Breast epithelium (tissue), 4 donors: ENCODE measurements around the gene NFIC. TPM values are rescaled to one million over a fixed set of nuclear protein-coding genes. Genes with fewer than 3 reads are reported as not detected.
"Not testable (repeated sequence)": the region's sequence is repeated elsewhere in the genome, so short reads cannot be mapped to it uniquely, and the experiment has no call there.

Experiments
- DNase-seq, 2 donors: peaks; one replicate each; pipeline ENCODE4 v3.0.0-alpha.2; 2019; ENCODE audit warnings: low spot score in 2 of 2
- H3K27ac ChIP-seq, 2 donors: fragments of 200-600 bp; sonication (generic) in 1 of 2; one replicate each; pipeline ENCODE4 v1.5.1; 2016 to 2019; ENCODE audit warnings: mild to moderate bottlenecking in 1 of 2
- H3K27me3 ChIP-seq, 2 donors: fragments of 200-600 bp; sonication (generic) in 1 of 2; one replicate each; pipeline versions ENCODE4 v1.5.1 to v1.6.0; 2017 to 2019; ENCODE audit warnings: control low read depth in 1 of 2, mild to moderate bottlenecking in 1 of 2
- H3K36me3 ChIP-seq: fragments of 200-600 bp; one replicate; pipeline ENCODE4 v1.5.1; 2019
- H3K4me1 ChIP-seq, 2 donors: fragments of 200-600 bp; sonication (generic); one replicate each; pipeline ENCODE4 v1.5.1; 2016 to 2019; ENCODE audit warnings: control low read depth in 1 of 2
- H3K4me3 ChIP-seq, 3 donors: fragments of 200-600 bp; sonication (generic); 1 replicate in 2 of 3; 2 replicates in 1 of 3; pipeline ENCODE4 v1.5.1; 2016 to 2019; ENCODE audit warnings: mild to moderate bottlenecking in 3 of 3, moderate library complexity in 2 of 3
- H3K9me3 ChIP-seq, 2 donors: fragments of 200-600 bp; sonication (generic) in 1 of 2; one replicate each; pipeline ENCODE4 v1.5.1; 2016 to 2019; ENCODE audit warnings: control low read depth in 1 of 2
- CTCF ChIP-seq, 3 donors: fragments of 450-650 bp; IDR thresholded peaks; one replicate each; pipeline ENCODE4 v1.5.1; 2016 to 2017; ENCODE audit warnings: antibody characterized with exemption in 3 of 3, mild to moderate bottlenecking in 3 of 3, moderate library complexity in 3 of 3
- POLR2A ChIP-seq: fragments of 450-650 bp; IDR thresholded peaks from one replicate; pipeline ENCODE4 v1.6.1; 2016; ENCODE audit warnings: antibody characterized with exemption, mild to moderate bottlenecking, moderate library complexity
- POLR2AphosphoS5 ChIP-seq, 3 donors: sonication (generic); formaldehyde crosslinking; IDR thresholded peaks; one replicate each; pipeline ENCODE4 v1.6.1; 2017; ENCODE audit warnings: antibody characterized with exemption in 3 of 3
- intact Hi-C: fragments of 100-400 bp; cut with DNase I; formaldehyde crosslinking; loops from one replicate; pipeline ENCODE4 v1.15.1; 2023; ENCODE audit warnings: low total_unique reads
- total RNA-seq, 3 donors: library from RNA; depleted of rRNA; stranded (reverse); fragments of >200 nt; gene quantifications; one replicate each; pipeline ENCODE4 v1.1.0, GENCODE V29; 2016

The NFIC gene
- total RNA-seq, 3 donors from 2014 or later: 48.9 to 97.8 (median 73.1) TPM

- Histone ChIP-seq H3K27me3 (no peaks in the 10 kb centered on the region), H3K4me3 (peak overlapping the region in 2 of 3 donors; percentile 3 to 43), H3K36me3 (no peaks in the 10 kb centered on the region), H3K9me3 (no peaks in the 10 kb centered on the region), H3K27ac (peak overlapping the region; percentile 89 to 92), H3K4me1 (peaks cover 27 to 58% of the 10 kb centered on the region in 2 donors)
- peak; percentile 86 to 93 for DNase-seq
- intact Hi-C loops: no loop called here
- TF ChIP-seq POLR2AphosphoS5 (IDR thresholded peaks at IDR 0.05): peak in 2 of 3 donors; percentile 68 to 79
- TF ChIP-seq POLR2A: no peak
- peak in 2 of 3 donors; percentile 21 to 23 for TF ChIP-seq CTCF (IDR thresholded peaks at IDR 0.05)
These were observed 21.5 kb downstream of the NFIC start for GRCh38 chr19:3387645-3388589.

- no peaks in the 10 kb centered on the region for H3K36me3 ChIP-seq
- peak overlapping the region; percentile 89 to 92 for H3K27ac ChIP-seq
- H3K9me3 ChIP-seq: no peaks in the 10 kb centered on the region
- peak overlapping the region in 1 of 3 donors; percentile 9 for H3K4me3 ChIP-seq
- no peak for DNase-seq
- no peak for TF ChIP-seq POLR2AphosphoS5 (IDR thresholded peaks at IDR 0.05)
- TF ChIP-seq CTCF (IDR thresholded peaks at IDR 0.05): no peak
- TF ChIP-seq POLR2A: no peak
- no peaks in the 10 kb centered on the region for H3K27me3 ChIP-seq
- intact Hi-C loops: no loop called here
- H3K4me1 ChIP-seq: peaks cover 21 to 46% of the 10 kb centered on the region in 2 donors
These were observed 23.0 kb downstream of the NFIC start for GRCh38 chr19:3389446-3389778.

- DNase-seq: peak in 1 of 2 donors; percentile 64
- Histone ChIP-seq H3K27me3 (no peaks in the 10 kb centered on the region), H3K36me3 (no peaks in the 10 kb centered on the region), H3K9me3 (no peaks in the 10 kb centered on the region), H3K4me1 (peaks cover 16 to 41% of the 10 kb centered on the region in 2 donors), H3K4me3 (peak overlapping the region in 2 of 3 donors; percentile 12 to 30), H3K27ac (peak overlapping the region; percentile 89 to 92)
- peak in 1 of 3 donors; percentile 37 for TF ChIP-seq POLR2AphosphoS5 (IDR thresholded peaks at IDR 0.05)
- TF ChIP-seq CTCF (IDR thresholded peaks at IDR 0.05): no peak
- intact Hi-C loops: no loop called here
These were observed 23.5 kb downstream of the NFIC start for GRCh38 chr19:3389876-3390371.

GRCh38 chr19:3391911-3392310, 25.5 kb downstream of the NFIC start:
- H3K4me3 ChIP-seq, H3K27ac ChIP-seq, intact Hi-C loops, H3K36me3 ChIP-seq, DNase-seq, H3K9me3 ChIP-seq, H3K27me3 ChIP-seq: not testable (repeated sequence)
- peaks cover 7 to 29% of the 10 kb centered on the region in 2 donors for H3K4me1 ChIP-seq

GRCh38 chr19:3392480-3392879, 26.1 kb downstream of the NFIC start:
- DNase-seq: no peak
- Histone ChIP-seq H3K9me3 (no peaks in the 10 kb centered on the region), H3K27me3 (no peaks in the 10 kb centered on the region), H3K36me3 (no peaks in the 10 kb centered on the region), H3K27ac (no peak overlapping the region), H3K4me3 (no peak overlapping the region), H3K4me1 (peaks cover 2 to 25% of the 10 kb centered on the region in 2 donors)
- intact Hi-C loops: no loop called here
- TF ChIP-seq POLR2A: no peak
- TF ChIP-seq CTCF (IDR thresholded peaks at IDR 0.05): no peak
- no peak for TF ChIP-seq POLR2AphosphoS5 (IDR thresholded peaks at IDR 0.05)
